ENCODE data around the gene SH2D7.

The SH2D7 gene

GRCh38 chr15:78104566-78105475, 12.5 kb downstream of the SH2D7 start:
- Histone ChIP-seq H3K4me1 (ENCODE audit: low read length) (no peaks in the 10 kb centered on the region), H3K79me2 (ENCODE audit: low read length) (no peaks in the 10 kb centered on the region), H4K20me1 (ENCODE audit: insufficient read depth, low read length) (no peaks in the 10 kb centered on the region), H3K4me3 (ENCODE audit: low read length) (no peak overlapping the region), H3K36me3 (replicated peaks; ENCODE audit: low read depth, low read length) (no peaks in the 10 kb centered on the region), H3K27ac (ENCODE audit: low read length) (no peak overlapping the region), H3K9me3 (ENCODE audit: insufficient read depth, low read length) (no peaks in the 10 kb centered on the region), H2AFZ (ENCODE audit: low read depth, low read length) (no peak overlapping the region), H3K9ac (ENCODE audit: low read length) (no peak overlapping the region), H3K27me3 (ENCODE audit: low read depth, low read length) (no peaks in the 10 kb centered on the region), H3K4me2 (ENCODE audit: low read length) (no peak overlapping the region)
- TF ChIP-seq EZH2phosphoT487 (IDR thresholded peaks at IDR 0.05; ENCODE audit: low read depth) (no peak), CTCF (IDR thresholded peaks at IDR 0.05; ENCODE audit: low read depth, low read length) (no peak)

- Histone ChIP-seq H3K27ac (ENCODE audit: low read length) (no peak overlapping the region), H3K36me3 (replicated peaks; ENCODE audit: low read depth, low read length) (no peaks in the 10 kb centered on the region), H3K9ac (ENCODE audit: low read length) (no peak overlapping the region), H4K20me1 (ENCODE audit: insufficient read depth, low read length) (no peaks in the 10 kb centered on the region), H3K4me1 (ENCODE audit: low read length) (no peaks in the 10 kb centered on the region), H2AFZ (ENCODE audit: low read depth, low read length) (no peak overlapping the region), H3K79me2 (ENCODE audit: low read length) (no peaks in the 10 kb centered on the region), H3K27me3 (ENCODE audit: low read depth, low read length) (no peaks in the 10 kb centered on the region), H3K4me3 (ENCODE audit: low read length) (no peak overlapping the region), H3K9me3 (ENCODE audit: insufficient read depth, low read length) (no peaks in the 10 kb centered on the region), H3K4me2 (ENCODE audit: low read length) (no peak overlapping the region)
- TF ChIP-seq CTCF (IDR thresholded peaks at IDR 0.05; ENCODE audit: low read depth, low read length) (no peak), EZH2phosphoT487 (IDR thresholded peaks at IDR 0.05; ENCODE audit: low read depth) (no peak)
Observed at GRCh38 chr15:78105476-78106241, 13.3 kb downstream of the SH2D7 start.

GRCh38 chr15:78107471-78107870, 15.1 kb downstream of the SH2D7 start:
- TF ChIP-seq EZH2phosphoT487 (IDR thresholded peaks at IDR 0.05; ENCODE audit: low read depth) (no peak), CTCF (IDR thresholded peaks at IDR 0.05; ENCODE audit: low read depth, low read length) (no peak)
- Histone ChIP-seq H3K9me3 (ENCODE audit: insufficient read depth, low read length) (no peaks in the 10 kb centered on the region), H3K79me2 (ENCODE audit: low read length) (no peaks in the 10 kb centered on the region), H3K36me3 (replicated peaks; ENCODE audit: low read depth, low read length) (no peaks in the 10 kb centered on the region), H4K20me1 (ENCODE audit: insufficient read depth, low read length) (no peaks in the 10 kb centered on the region), H3K9ac (ENCODE audit: low read length) (no peak overlapping the region), H3K4me3 (ENCODE audit: low read length) (no peak overlapping the region), H3K4me1 (ENCODE audit: low read length) (no peaks in the 10 kb centered on the region), H3K27me3 (ENCODE audit: low read depth, low read length) (no peaks in the 10 kb centered on the region), H3K4me2 (ENCODE audit: low read length) (no peak overlapping the region), H2AFZ (ENCODE audit: low read depth, low read length) (no peak overlapping the region), H3K27ac (ENCODE audit: low read length) (no peak overlapping the region)
